ENCODE measurements around the gene EXOC1. TPM values are rescaled to one million over a fixed set of nuclear protein-coding genes. Genes with fewer than 3 reads are reported as not detected.

Gene EXOC1
- total and polyA plus RNA-seq, 2 of the 4 experiments (the other 2 are of a cell fraction) = 19.9 to 49.5 TPM

DNA sequence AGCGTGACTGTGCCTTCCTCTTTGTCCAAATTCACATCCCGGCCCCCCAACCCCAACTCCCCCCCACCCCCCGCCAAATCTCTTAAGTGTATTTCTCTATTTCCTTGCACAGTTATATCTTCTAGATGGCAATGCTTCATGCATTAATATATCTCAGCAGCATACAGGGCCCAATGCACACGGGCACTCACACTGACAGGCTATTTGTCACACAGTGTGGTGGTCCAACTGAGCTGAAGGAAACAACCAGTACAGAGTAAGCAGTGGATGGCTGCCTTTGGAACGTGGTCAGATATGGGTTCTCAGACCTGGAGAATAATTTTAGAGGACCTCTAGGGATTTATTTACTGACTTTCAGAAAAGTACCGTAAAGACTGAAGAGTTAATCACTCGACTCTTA, 681 bp downstream of the EXOC1 start:
- ATAC-seq (ENCODE audit: low read depth) = no peak
- peak overlapping the region; percentile 99 for H3K4me2 ChIP-seq (ENCODE audit: low read depth, low read length)
- WGBS, 2 experiments (ENCODE audit: extremely low coverage in 2 of 2, insufficient read length in 1 of 2) = no CpG with 5 or more reads among the region's 7 CpGs
- H3K27ac ChIP-seq (ENCODE audit: insufficient read depth, low read length) = peak overlapping the region; percentile 78
- H3K56ac ChIP-seq (ENCODE audit: extremely low read depth, insufficient read depth, low read length) = 0 out of 2 replicates have a peak overlapping the region, but pooled peaks have one; percentile 91
- no peaks in the 10 kb centered on the region for H4K20me1 ChIP-seq (ENCODE audit: insufficient read depth, low read length)
- ChIA-PET POLR2A (ENCODE audit: unreplicated experiment) (interaction anchor here (0.5 kb wide), 1 partner anchor 404 kb away, joined by 3 read pairs; no protein-coding TSS in a partner anchor), CTCF (no interaction called here)
- peak overlapping the region; percentile 91 for H2AK9ac ChIP-seq (replicated peaks; ENCODE audit: low read depth, low read length, poor library complexity)
- no peak overlapping the region for H2BK15ac ChIP-seq (ENCODE audit: low read depth, low read length)
- no peak for DNase-seq
- no TSS peak for BruUV-seq (replicated peaks)
- peak overlapping the region; percentile 98 for H2AFZ ChIP-seq (replicated peaks; ENCODE audit: low read length, poor library complexity)
- no peaks in the 10 kb centered on the region for H3K4me1 ChIP-seq (ENCODE audit: control insufficient read depth, insufficient read depth, low read length)
- H3K9me1 ChIP-seq (ENCODE audit: insufficient read depth, low read length) = no peaks in the 10 kb centered on the region
- intact Hi-C loops (cut with micrococcal nuclease) = loop anchor here (5.0 kb wide), 1 partner anchor 507 kb away; the partner anchor contains the start of gene SRD5A3
- H3K4me3 ChIP-seq (ENCODE audit: insufficient read depth, low read depth, low read length) = peak overlapping the region; percentile 89
- H4K5ac ChIP-seq (ENCODE audit: low read depth, low read length) = peak overlapping the region; percentile 58
- H4K8ac ChIP-seq (ENCODE audit: low read depth in 2 of 2, low read length in 2 of 2) = peak overlapping the region; percentile 82 to 86; a peak in 3 of 4 replicates
- TF ChIP-seq RFX5 (IDR thresholded peaks at IDR 0.05; ENCODE audit: low read depth, low read length) (no peak), RAD21 (IDR thresholded peaks at IDR 0.05; ENCODE audit: low read length) (no peak), NFE2L2 (IDR thresholded peaks at IDR 0.05; ENCODE audit: low read depth, low read length) (no peak), CHD1 (IDR thresholded peaks at IDR 0.05; ENCODE audit: low read depth, low read length) (no peak), SMC3 (IDR thresholded peaks at IDR 0.05; ENCODE audit: low read depth, low read length) (no peak), FOS (IDR thresholded peaks at IDR 0.05; ENCODE audit: low read depth, low read length) (no peak)
- TF ChIP-seq, protein P1, sequence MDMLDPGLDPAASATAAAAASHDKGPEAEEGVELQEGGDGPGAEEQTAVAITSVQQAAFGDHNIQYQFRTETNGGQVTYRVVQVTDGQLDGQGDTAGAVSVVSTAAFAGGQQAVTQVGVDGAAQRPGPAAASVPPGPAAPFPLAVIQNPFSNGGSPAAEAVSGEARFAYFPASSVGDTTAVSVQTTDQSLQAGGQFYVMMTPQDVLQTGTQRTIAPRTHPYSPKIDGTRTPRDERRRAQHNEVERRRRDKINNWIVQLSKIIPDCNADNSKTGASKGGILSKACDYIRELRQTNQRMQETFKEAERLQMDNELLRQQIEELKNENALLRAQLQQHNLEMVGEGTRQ (IDR thresholded peaks at IDR 0.05; ENCODE audit: low read depth, low read length) = no peak
- TF ChIP-seq, protein P2, sequence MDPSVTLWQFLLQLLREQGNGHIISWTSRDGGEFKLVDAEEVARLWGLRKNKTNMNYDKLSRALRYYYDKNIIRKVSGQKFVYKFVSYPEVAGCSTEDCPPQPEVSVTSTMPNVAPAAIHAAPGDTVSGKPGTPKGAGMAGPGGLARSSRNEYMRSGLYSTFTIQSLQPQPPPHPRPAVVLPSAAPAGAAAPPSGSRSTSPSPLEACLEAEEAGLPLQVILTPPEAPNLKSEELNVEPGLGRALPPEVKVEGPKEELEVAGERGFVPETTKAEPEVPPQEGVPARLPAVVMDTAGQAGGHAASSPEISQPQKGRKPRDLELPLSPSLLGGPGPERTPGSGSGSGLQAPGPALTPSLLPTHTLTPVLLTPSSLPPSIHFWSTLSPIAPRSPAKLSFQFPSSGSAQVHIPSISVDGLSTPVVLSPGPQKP (IDR thresholded peaks at IDR 0.05; ENCODE audit: borderline replicate concordance, low read depth, low read length) = no peak
- TF ChIP-seq, protein P3, sequence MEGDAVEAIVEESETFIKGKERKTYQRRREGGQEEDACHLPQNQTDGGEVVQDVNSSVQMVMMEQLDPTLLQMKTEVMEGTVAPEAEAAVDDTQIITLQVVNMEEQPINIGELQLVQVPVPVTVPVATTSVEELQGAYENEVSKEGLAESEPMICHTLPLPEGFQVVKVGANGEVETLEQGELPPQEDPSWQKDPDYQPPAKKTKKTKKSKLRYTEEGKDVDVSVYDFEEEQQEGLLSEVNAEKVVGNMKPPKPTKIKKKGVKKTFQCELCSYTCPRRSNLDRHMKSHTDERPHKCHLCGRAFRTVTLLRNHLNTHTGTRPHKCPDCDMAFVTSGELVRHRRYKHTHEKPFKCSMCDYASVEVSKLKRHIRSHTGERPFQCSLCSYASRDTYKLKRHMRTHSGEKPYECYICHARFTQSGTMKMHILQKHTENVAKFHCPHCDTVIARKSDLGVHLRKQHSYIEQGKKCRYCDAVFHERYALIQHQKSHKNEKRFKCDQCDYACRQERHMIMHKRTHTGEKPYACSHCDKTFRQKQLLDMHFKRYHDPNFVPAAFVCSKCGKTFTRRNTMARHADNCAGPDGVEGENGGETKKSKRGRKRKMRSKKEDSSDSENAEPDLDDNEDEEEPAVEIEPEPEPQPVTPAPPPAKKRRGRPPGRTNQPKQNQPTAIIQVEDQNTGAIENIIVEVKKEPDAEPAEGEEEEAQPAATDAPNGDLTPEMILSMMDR (conservative IDR thresholded peaks at IDR 0.05; ENCODE audit: low read depth, low read length) = no peak
- no peaks in the 10 kb centered on the region; the same call in 1 of the 2 replicates for H3K36me3 ChIP-seq (ENCODE audit: control insufficient read depth, insufficient read depth, low read length)
- dilution Hi-C loops (cut with HindIII; ENCODE audit: low sequenced_read_pairs, unreplicated experiment) = no loop called here
- H2BK120ac ChIP-seq (ENCODE audit: low read depth, low read length) = no peak overlapping the region
- H3K14ac ChIP-seq (replicated peaks; ENCODE audit: low read depth, low read length) = peak overlapping the region; percentile 70; the same call in 1 of the 2 replicates
- no peaks in the 10 kb centered on the region for H3K9me3 ChIP-seq (ENCODE audit: control insufficient read depth, insufficient read depth, low read length)
- no peak overlapping the region; the same call in 1 of the 2 replicates for H3K18ac ChIP-seq (ENCODE audit: low read depth, low read length)
- H3K9ac ChIP-seq (ENCODE audit: low read depth, low read length) = peak overlapping the region; percentile 95
- H2BK20ac ChIP-seq (ENCODE audit: low read depth, low read length) = no peak overlapping the region
- in situ Hi-C loops (cut with MboI; ENCODE audit: low sequenced_read_pairs) = loop anchor here (10.0 to 25.0 kb wide), 2 partner anchors 442 to 509 kb away; partner anchors contain the start of gene SRD5A3
- H4K91ac ChIP-seq (ENCODE audit: insufficient read depth, low read depth, low read length) = peak overlapping the region; percentile 47; the same call in 1 of the 2 replicates
- H3K4ac ChIP-seq (ENCODE audit: low read depth, low read length) = peak overlapping the region; percentile 82
- H3K27me3 ChIP-seq (ENCODE audit: control insufficient read depth, insufficient read depth, low read length) = no peaks in the 10 kb centered on the region
- peak overlapping the region; percentile 92 for H3K23ac ChIP-seq (ENCODE audit: low read depth, low read length)
- H2AK5ac ChIP-seq (ENCODE audit: low read depth, low read length) = peak overlapping the region; percentile 83; the same call in 1 of the 2 replicates
- peaks cover 18 to 24% of the 10 kb centered on the region in 2 experiments for H3K79me1 ChIP-seq (ENCODE audit: low read depth in 1 of 2, low read length in 2 of 2)
- H2BK5ac ChIP-seq (ENCODE audit: low read depth, low read length, poor library complexity, severe bottlenecking) = no peak overlapping the region
